Trophoblast cell (in vitro differentiated cells and primary cell): Measurements from ENCODE around the gene ZNF446.

Experiments used
- DNase-seq, 2 donors: peaks; one replicate each; pipeline ENCODE4 v3.0.0-alpha.2; 2016
- H2AFZ ChIP-seq: 2 replicates; pipeline ENCODE4 v1.6.1; 2013; ENCODE audit warnings: low read length, moderate library complexity, mild to moderate bottlenecking; ENCODE audit not compliant: insufficient read depth, poor library complexity
- H2AK5ac ChIP-seq: 2 replicates; pipeline ENCODE4 v1.6.1; 2013; ENCODE audit warnings: mild to moderate bottlenecking, low read length
- H2BK120ac ChIP-seq: 2 replicates; pipeline ENCODE4 v1.6.1; 2013; ENCODE audit warnings: low read length, mild to moderate bottlenecking, moderate library complexity; ENCODE audit not compliant: insufficient read depth, poor library complexity
- H2BK12ac ChIP-seq: 2 replicates; pipeline ENCODE4 v1.6.1; 2013; ENCODE audit warnings: mild to moderate bottlenecking, low read length, moderate library complexity
- H2BK5ac ChIP-seq: 2 replicates; pipeline ENCODE4 v1.6.1; 2013; ENCODE audit warnings: low read length, low read depth, moderate library complexity, mild to moderate bottlenecking; ENCODE audit not compliant: poor library complexity
- H3K14ac ChIP-seq: 2 replicates; pipeline ENCODE4 v1.6.1; 2013; ENCODE audit warnings: mild to moderate bottlenecking, low read length
- H3K18ac ChIP-seq: 2 replicates; pipeline ENCODE4 v1.6.1; 2013; ENCODE audit warnings: mild to moderate bottlenecking, low read length
- H3K23ac ChIP-seq: 2 replicates; pipeline ENCODE4 v1.6.1; 2013; ENCODE audit warnings: low read length
- H3K27ac ChIP-seq: 2 replicates; pipeline ENCODE4 v1.5.1; 2013; ENCODE audit warnings: low read depth, mild to moderate bottlenecking, inconsistent platforms, low read length, moderate library complexity
- H3K27me3 ChIP-seq: 2 replicates; pipeline ENCODE4 v1.6.1; 2013; ENCODE audit warnings: inconsistent platforms, mild to moderate bottlenecking, low read length, moderate library complexity; ENCODE audit not compliant: insufficient read depth
- H3K36me3 ChIP-seq, 2 experiments: 1 replicate in 1 of 2; 2 replicates in 1 of 2; pipeline ENCODE4 v1.6.1; 2013; ENCODE audit warnings: low read length in 2 of 2, mild to moderate bottlenecking in 2 of 2, moderate library complexity in 1 of 2; ENCODE audit not compliant: insufficient read depth in 2 of 2, control insufficient read depth in 1 of 2
- H3K4ac ChIP-seq: 2 replicates; pipeline ENCODE4 v1.6.1; 2013; ENCODE audit warnings: low read depth, mild to moderate bottlenecking, low read length, moderate library complexity
- H3K4me1 ChIP-seq, 2 experiments: 1 replicate in 1 of 2; 2 replicates in 1 of 2; pipeline ENCODE4 v1.6.1; 2013; ENCODE audit warnings: low read length in 2 of 2, mild to moderate bottlenecking in 2 of 2, moderate library complexity in 1 of 2; ENCODE audit not compliant: insufficient read depth in 2 of 2, control insufficient read depth in 1 of 2
- H3K4me2 ChIP-seq: 2 replicates; pipeline ENCODE4 v1.6.1; 2013; ENCODE audit warnings: inconsistent platforms, mild to moderate bottlenecking, low read length, moderate library complexity
- H3K4me3 ChIP-seq: 2 replicates; pipeline ENCODE4 v1.5.1; 2013; ENCODE audit warnings: mild to moderate bottlenecking, low read depth, low read length, inconsistent platforms
- H3K79me1 ChIP-seq: one replicate; pipeline ENCODE4 v1.6.1; 2013; ENCODE audit warnings: low read length
- H3K79me2 ChIP-seq: 2 replicates; pipeline ENCODE4 v1.6.1; 2013; ENCODE audit warnings: low read length, mild to moderate bottlenecking; ENCODE audit not compliant: control insufficient read depth, insufficient read depth, poor library complexity
- H3K9ac ChIP-seq: 2 replicates; pipeline ENCODE4 v1.6.1; 2013; ENCODE audit warnings: mild to moderate bottlenecking, low read length
- H3K9me3 ChIP-seq: 2 replicates; pipeline ENCODE4 v1.6.1; 2013; ENCODE audit warnings: low read depth, mild to moderate bottlenecking, control low read depth, inconsistent platforms, low read length; ENCODE audit not compliant: insufficient read depth
- H4K12ac ChIP-seq: 2 replicates; pipeline ENCODE4 v1.6.1; 2013; ENCODE audit warnings: low read depth, mild to moderate bottlenecking, low read length, moderate library complexity
- H4K8ac ChIP-seq: 2 replicates; pipeline ENCODE4 v1.6.1; 2013; ENCODE audit warnings: low read depth, mild to moderate bottlenecking, low read length, moderate library complexity
- H4K91ac ChIP-seq: one replicate; pipeline ENCODE4 v1.6.1; 2013; ENCODE audit warnings: low read depth, mild to moderate bottlenecking, low read length, moderate library complexity
- WGBS: extraction: QIAGEN DNeasy Blood & Tissue Kit; methylation state at CpG from one replicate; pipeline ENCODE4 v1.1.7; 2013; ENCODE audit warnings: missing lambda C conversion rate; ENCODE audit not compliant: insufficient read length, insufficient coverage; ENCODE audit errors: extremely low coverage; 5-methylcytosine and 5-hydroxymethylcytosine counted together

Gene ZNF446

GRCh38 chr19:58511353-58512208 is 35.4 kb downstream of the ZNF446 start, which contains the start of gene SLC27A5:
Gene SLC27A5, minus strand, starts transcription at chr19:58511992. Its CDS starts 37 bp downstream, at chr19:58511955.
- no peak within 1 kb of the TSS for H3K9ac ChIP-seq
- no peak within 1 kb of the TSS for H3K4ac ChIP-seq
- no peak within 1 kb of the TSS for H2BK120ac ChIP-seq
- peak within 1 kb of the TSS; percentile 21 for H3K4me3 ChIP-seq
- no peak within 1 kb of the TSS for H4K8ac ChIP-seq
- H3K9me3 ChIP-seq: no peaks in the 10 kb centered on the region
- no peak within 1 kb of the TSS for H4K12ac ChIP-seq
- no peak within 1 kb of the TSS for H2AFZ ChIP-seq
- H3K18ac ChIP-seq: no peak within 1 kb of the TSS
- H3K14ac ChIP-seq: no peak within 1 kb of the TSS
- WGBS: no CpG with 5 or more reads among the region's 25 CpGs
- peaks cover 4% of the 10 kb centered on the region for H3K79me2 ChIP-seq
- peaks cover 17 to 19% of the 10 kb centered on the region in 2 experiments for H3K36me3 ChIP-seq
- no peak within 1 kb of the TSS for H3K27ac ChIP-seq
- H2BK5ac ChIP-seq: no peak within 1 kb of the TSS
- no peak for DNase-seq
- peaks cover 2% of the 10 kb centered on the region for H3K79me1 ChIP-seq
- no peak within 1 kb of the TSS for H2BK12ac ChIP-seq
- no peaks in the 10 kb centered on the region for H3K27me3 ChIP-seq
- H3K4me1 ChIP-seq: peaks cover 5 to 7% of the 10 kb centered on the region in 2 experiments
- H2AK5ac ChIP-seq: no peak within 1 kb of the TSS
- no peak within 1 kb of the TSS for H4K91ac ChIP-seq
- no peak within 1 kb of the TSS for H3K23ac ChIP-seq
- no peak within 1 kb of the TSS for H3K4me2 ChIP-seq

GRCh38 chr19:58513213-58513693 is 37.1 kb downstream of the ZNF446 start:
- no peak overlapping the region for H2BK120ac ChIP-seq
- no peak overlapping the region for H3K4me2 ChIP-seq
- no peaks in the 10 kb centered on the region for H3K27me3 ChIP-seq
- peaks cover 2% of the 10 kb centered on the region for H3K79me1 ChIP-seq
- H3K23ac ChIP-seq: no peak overlapping the region
- peaks cover 8 to 11% of the 10 kb centered on the region in 2 experiments for H3K4me1 ChIP-seq
- H2BK5ac ChIP-seq: no peak overlapping the region
- no peak overlapping the region for H3K14ac ChIP-seq
- peaks cover 28 to 30% of the 10 kb centered on the region in 2 experiments for H3K36me3 ChIP-seq
- no peak overlapping the region for H3K27ac ChIP-seq
- H4K12ac ChIP-seq: no peak overlapping the region
- no peaks in the 10 kb centered on the region for H3K9me3 ChIP-seq
- no peak overlapping the region for H2BK12ac ChIP-seq
- no peak overlapping the region for H4K91ac ChIP-seq
- H3K18ac ChIP-seq: no peak overlapping the region
- H4K8ac ChIP-seq: peak overlapping the region; percentile 83
- H2AFZ ChIP-seq: no peak overlapping the region
- H3K4ac ChIP-seq: no peak overlapping the region
- peaks cover 10% of the 10 kb centered on the region for H3K79me2 ChIP-seq
- H3K4me3 ChIP-seq: no peak overlapping the region
- no peak for DNase-seq
- H2AK5ac ChIP-seq: no peak overlapping the region
- no peak overlapping the region for H3K9ac ChIP-seq
- no CpG with 5 or more reads among the region's 10 CpGs for WGBS

GRCh38 chr19:58513694-58514563 is 37.8 kb downstream of the ZNF446 start:
- H3K9me3 ChIP-seq: no peaks in the 10 kb centered on the region
- no peak overlapping the region for H2BK120ac ChIP-seq
- WGBS: no CpG with 5 or more reads among the region's 66 CpGs
- H4K8ac ChIP-seq: peak overlapping the region; percentile 83
- H2AFZ ChIP-seq: peak overlapping the region; percentile 58
- H4K91ac ChIP-seq: peak overlapping the region; percentile 81
- H3K4me3 ChIP-seq: peak overlapping the region; percentile 62
- no peak overlapping the region for H2BK12ac ChIP-seq
- H3K79me2 ChIP-seq: peaks cover 16% of the 10 kb centered on the region
- peak overlapping the region; percentile 67 for H3K9ac ChIP-seq
- peak overlapping the region; percentile 50 for H3K4me2 ChIP-seq
- H3K27ac ChIP-seq: no peak overlapping the region
- peak overlapping the region; percentile 5 for H2BK5ac ChIP-seq
- H3K36me3 ChIP-seq: peaks cover 26 to 30% of the 10 kb centered on the region in 2 experiments
- peak overlapping the region; percentile 57 for H3K14ac ChIP-seq
- peak overlapping the region; percentile 51 for H2AK5ac ChIP-seq
- peaks cover 5% of the 10 kb centered on the region for H3K79me1 ChIP-seq
- H3K27me3 ChIP-seq: no peaks in the 10 kb centered on the region
- H3K4me1 ChIP-seq: peaks cover 13 to 16% of the 10 kb centered on the region in 2 experiments
- peak overlapping the region; percentile 68 for H3K18ac ChIP-seq
- H3K23ac ChIP-seq: no peak overlapping the region
- peak; percentile 90 to 98 for DNase-seq
- peak overlapping the region; percentile 78 for H4K12ac ChIP-seq
- H3K4ac ChIP-seq: no peak overlapping the region

GRCh38 chr19:58514564-58515022 is 38.4 kb downstream of the ZNF446 start:
- no peak for DNase-seq

More at GRCh38 chr19:58514564-58515022, 38.4 kb downstream of the ZNF446 start:
- Histone ChIP-seq H4K12ac (peak overlapping the region; percentile 76), H3K18ac (peak overlapping the region; percentile 68), H2BK12ac (no peak overlapping the region), H3K14ac (peak overlapping the region; percentile 57), H3K27me3 (no peaks in the 10 kb centered on the region), H3K23ac (no peak overlapping the region), H3K79me2 (peaks cover 21% of the 10 kb centered on the region), H3K9me3 (no peaks in the 10 kb centered on the region), H3K27ac (no peak overlapping the region), H2AK5ac (peak overlapping the region; percentile 51), H3K9ac (peak overlapping the region; percentile 67), H2BK5ac (peak overlapping the region; percentile 5), H3K4ac (no peak overlapping the region), H3K79me1 (peaks cover 12% of the 10 kb centered on the region), H3K4me1 (peaks cover 13 to 16% of the 10 kb centered on the region in 2 experiments), H3K36me3 (peaks cover 22 to 27% of the 10 kb centered on the region in 2 experiments), H4K91ac (peak overlapping the region; percentile 81), H4K8ac (peak overlapping the region; percentile 72), H2AFZ (no peak overlapping the region), H3K4me2 (peak overlapping the region; percentile 50), H3K4me3 (peak overlapping the region; percentile 62), H2BK120ac (no peak overlapping the region)
- WGBS: no CpG with 5 or more reads among the region's 3 CpGs
